IMR-90 (cell line): ENCODE measurements around the gene BCDIN3D. TPM values are rescaled to one million over a fixed set of nuclear protein-coding genes. Genes with fewer than 3 reads are reported as not detected.

ENCODE experiments used
- ATAC-seq: fragments of 200-7000 bp; cut with Tn5 transposase; 2 replicates; pipeline ENCODE4 v1.9.1; 2020; ENCODE audit warnings: low read depth, mild to moderate bottlenecking, moderate library complexity
- BruUV-seq: library from RNA; stranded (reverse); fragments of 400-500 nt; replicated peaks from 2 replicates; lab custom pipeline; 2021; lab: Mats Ljungman, UMichigan
- CTCF ChIA-PET: fragments of 300-600 bp; formaldehyde crosslinking; extraction: SDS; loops from one replicate; lab custom pipeline; 2021; ENCODE audit warnings: antibody characterized with exemption; lab: Yijun Ruan, JAX
- POLR2A ChIA-PET: fragments of 300-600 bp; sonication (Branson Sonifier 250); formaldehyde crosslinking; loops from one replicate; lab custom pipeline; 2022; ENCODE audit warnings: antibody characterized with exemption; ENCODE audit not compliant: unreplicated experiment; lab: Charles Lee
- DNase-seq: peaks from one replicate; pipeline ENCODE4 v3.0.0; 2013
- H2AFZ ChIP-seq: replicated peaks from 2 replicates; pipeline ENCODE3; 2013; ENCODE audit warnings: low read length, mild to moderate bottlenecking; ENCODE audit not compliant: poor library complexity
- H2AK5ac ChIP-seq: 2 replicates; pipeline ENCODE4 v1.6.1; 2013; ENCODE audit warnings: low read depth, low read length, inconsistent platforms
- H2AK9ac ChIP-seq: replicated peaks from 2 replicates; pipeline ENCODE3; 2013; ENCODE audit warnings: mild to moderate bottlenecking, low read depth, low read length, moderate library complexity; ENCODE audit not compliant: poor library complexity
- H2BK120ac ChIP-seq: 2 replicates; pipeline ENCODE4 v1.6.1; 2013; ENCODE audit warnings: low read depth, low read length, inconsistent platforms
- H2BK15ac ChIP-seq: 3 replicates; pipeline ENCODE4 v1.6.1; 2013; ENCODE audit warnings: low read depth, low read length, inconsistent platforms
- H2BK20ac ChIP-seq: 2 replicates; pipeline ENCODE4 v1.6.1; 2013; ENCODE audit warnings: low read depth, mild to moderate bottlenecking, inconsistent platforms, low read length, moderate library complexity
- H2BK5ac ChIP-seq: 2 replicates; pipeline ENCODE4 v1.6.1; 2013; ENCODE audit warnings: mild to moderate bottlenecking, low read depth, low read length, inconsistent platforms; ENCODE audit not compliant: poor library complexity, severe bottlenecking
- H3K14ac ChIP-seq: replicated peaks from 2 replicates; pipeline ENCODE4 v1.6.1; 2013; ENCODE audit warnings: low read depth, low read length, inconsistent platforms
- H3K18ac ChIP-seq: 2 replicates; pipeline ENCODE4 v1.6.1; 2013; ENCODE audit warnings: low read depth, low read length, control low read depth
- H3K23ac ChIP-seq: 2 replicates; pipeline ENCODE4 v1.6.1; 2013; ENCODE audit warnings: low read depth, low read length, inconsistent platforms
- H3K27ac ChIP-seq: 2 replicates; pipeline ENCODE4 v1.5.1; 2013; ENCODE audit warnings: mild to moderate bottlenecking, control low read depth, low read length; ENCODE audit not compliant: insufficient read depth
- H3K27me3 ChIP-seq: 2 replicates; pipeline ENCODE4 v1.6.1; 2013; ENCODE audit warnings: low read length; ENCODE audit not compliant: control insufficient read depth, insufficient read depth
- H3K36me3 ChIP-seq: 2 replicates; pipeline ENCODE4 v1.6.1; 2013; ENCODE audit warnings: low read length, mixed read lengths; ENCODE audit not compliant: control insufficient read depth, insufficient read depth
- H3K4ac ChIP-seq: 2 replicates; pipeline ENCODE4 v1.6.1; 2013; ENCODE audit warnings: low read depth, low read length, inconsistent platforms
- H3K4me1 ChIP-seq: 2 replicates; pipeline ENCODE4 v1.6.1; 2013; ENCODE audit warnings: low read length, mixed read lengths; ENCODE audit not compliant: control insufficient read depth, insufficient read depth
- H3K4me2 ChIP-seq: 2 replicates; pipeline ENCODE4 v1.6.1; 2013; ENCODE audit warnings: low read depth, mild to moderate bottlenecking, control low read depth, low read length, moderate library complexity
- H3K4me3 ChIP-seq: 2 replicates; pipeline ENCODE4 v1.5.1; 2013; ENCODE audit warnings: low read depth, mild to moderate bottlenecking, control low read depth, low read length, moderate library complexity; ENCODE audit not compliant: insufficient read depth
- H3K56ac ChIP-seq: 2 replicates; pipeline ENCODE4 v1.6.1; 2013; ENCODE audit warnings: low read length, inconsistent platforms; ENCODE audit not compliant: insufficient read depth; ENCODE audit errors: extremely low read depth
- H3K79me1 ChIP-seq, 2 experiments: 2 replicates each; pipeline ENCODE4 v1.6.1; 2013; ENCODE audit warnings: low read length in 2 of 2, inconsistent platforms in 1 of 2, low read depth in 1 of 2
- H3K9ac ChIP-seq: 2 replicates; pipeline ENCODE4 v1.6.1; 2013; ENCODE audit warnings: low read depth, low read length, control low read depth
- H3K9me1 ChIP-seq: 2 replicates; pipeline ENCODE4 v1.6.1; 2013; ENCODE audit warnings: low read length, inconsistent platforms; ENCODE audit not compliant: insufficient read depth
- H3K9me3 ChIP-seq: 2 replicates; pipeline ENCODE4 v1.6.1; 2013; ENCODE audit warnings: low read length; ENCODE audit not compliant: control insufficient read depth, insufficient read depth
- H4K20me1 ChIP-seq: 2 replicates; pipeline ENCODE4 v1.6.1; 2013; ENCODE audit warnings: low read length, inconsistent platforms; ENCODE audit not compliant: insufficient read depth
- H4K5ac ChIP-seq: 2 replicates; pipeline ENCODE4 v1.6.1; 2013; ENCODE audit warnings: mild to moderate bottlenecking, low read depth, low read length, control low read depth
- H4K8ac ChIP-seq, 2 experiments: 2 replicates each; pipeline ENCODE4 v1.6.1; 2013; ENCODE audit warnings: low read depth in 2 of 2, low read length in 2 of 2, control low read depth in 1 of 2, inconsistent platforms in 1 of 2
- H4K91ac ChIP-seq: 2 replicates; pipeline ENCODE4 v1.6.1; 2013; ENCODE audit warnings: low read depth, low read length, inconsistent platforms; ENCODE audit not compliant: insufficient read depth
- BHLHE40 ChIP-seq: fragments of 150-350 bp; IDR thresholded peaks from 2 replicates; pipeline ENCODE4 v1.6.1; 2016; ENCODE audit warnings: mild to moderate bottlenecking, low read depth, low read length
- CTCF ChIP-seq: conservative IDR thresholded peaks from 2 replicates; pipeline ENCODE4 v1.5.1; 2012; ENCODE audit warnings: mild to moderate bottlenecking, low read depth, low read length, improper control_type of control experiment
- FOS ChIP-seq: fragments of 150-350 bp; IDR thresholded peaks from 2 replicates; pipeline ENCODE4 v1.6.1; 2016; ENCODE audit warnings: low read depth, low read length
- WGBS, 2 experiments: methylation state at CpG; one replicate each; pipeline versions ENCODE4 v1.1.5 to v1.1.7; 2013; ENCODE audit warnings: missing lambda C conversion rate in 2 of 2; ENCODE audit not compliant: insufficient read length in 1 of 2; ENCODE audit errors: extremely low coverage in 2 of 2; 5-methylcytosine and 5-hydroxymethylcytosine counted together
- dilution Hi-C: fragments of 300-500 bp; cut with HindIII; formaldehyde crosslinking; loops from one replicate; pipeline ENCODE4 v1.14.3; 2018; ENCODE audit warnings: low sequenced_read_pairs; ENCODE audit not compliant: unreplicated experiment
- in situ Hi-C: fragments of 300-500 bp; cut with MboI; formaldehyde crosslinking; loops from 3 replicates; pipeline ENCODE4 v1.14.3; 2019; ENCODE audit warnings: low sequenced_read_pairs, inconsistent platforms, mixed read lengths
- intact Hi-C: fragments of 100-400 bp; cut with micrococcal nuclease; formaldehyde crosslinking; loops from 2 replicates; pipeline ENCODE4 v1.10.0; 2022
- polyA plus RNA-seq, 3 experiments: library from polyadenylated mRNA; depleted of rRNA; stranded (reverse); fragments of >200 nt; gene quantifications; 2 replicates each; pipeline ENCODE4 v1.2.3, GENCODE V29; 2012; ENCODE audit warnings: low replicate concordance in 1 of 3
- total RNA-seq: library from RNA; depleted of rRNA; stranded (reverse); fragments of >200 nt; gene quantifications from 2 replicates; pipeline ENCODE4 v1.2.3, GENCODE V29; 2012

The BCDIN3D gene
- total and polyA plus RNA-seq, 2 of the 4 experiments (the other 2 are of a cell fraction), result 2.3 TPM

- dilution Hi-C loops (no loop called here), in situ Hi-C loops (no loop called here), intact Hi-C loops (no loop called here)
- H3K4me1 ChIP-seq, result no peaks in the 10 kb centered on the region
- H3K36me3 ChIP-seq, result peaks cover 10% of the 10 kb centered on the region
- ChIA-PET POLR2A (no interaction called here), CTCF (interaction anchor here (0.7 kb wide), 1 partner anchor 34 kb away, joined by 5 read pairs; no protein-coding TSS in a partner anchor)
- no peak overlapping the region for H4K91ac ChIP-seq
- H2BK5ac ChIP-seq, result no peak overlapping the region
- no peaks in the 10 kb centered on the region for H3K9me3 ChIP-seq
- no peak overlapping the region for H3K18ac ChIP-seq
- no peak overlapping the region for H2BK20ac ChIP-seq
- no peak overlapping the region for H4K5ac ChIP-seq
- peak; percentile 49 for DNase-seq
- no peak overlapping the region for H3K4ac ChIP-seq
- no peak overlapping the region for H3K4me2 ChIP-seq
- H2BK120ac ChIP-seq, result no peak overlapping the region
- peaks cover 17% of the 10 kb centered on the region for H3K9me1 ChIP-seq
- H3K14ac ChIP-seq, result no peak overlapping the region
- 92% methylated on average over 2 of the region's 7 CpGs; no CpG with 5 or more reads in 1 of the 2 experiments for WGBS, 2 experiments
- H3K27ac ChIP-seq, result no peak overlapping the region
- H3K23ac ChIP-seq, result no peak overlapping the region
- no peaks in the 10 kb centered on the region for H3K27me3 ChIP-seq
- H3K79me1 ChIP-seq, result peaks cover 37 to 77% of the 10 kb centered on the region in 2 experiments
- H3K4me3 ChIP-seq, result no peak overlapping the region
- H4K8ac ChIP-seq, result no peak overlapping the region
- H2AK9ac ChIP-seq, result no peak overlapping the region
- no peak overlapping the region for H2AK5ac ChIP-seq
- H3K56ac ChIP-seq, result no peak overlapping the region
- peaks cover 80% of the 10 kb centered on the region for H4K20me1 ChIP-seq
- TF ChIP-seq CTCF (no peak), BHLHE40 (no peak), FOS (no peak)
- no TSS peak for BruUV-seq
- H2BK15ac ChIP-seq, result no peak overlapping the region
- no peak overlapping the region for H2AFZ ChIP-seq
- no peak overlapping the region for H3K9ac ChIP-seq
- ATAC-seq, result no peak; the same call in 1 of the 2 replicates
Measured at GRCh38 chr12:49818241-49818895, 24.5 kb downstream of the BCDIN3D start.
